NOMO-1 treated with dmso at 0.1 percent for 144 hours (cell line): ENCODE results near the gene MYL5.
A peak's percentile ranks its signal among the peaks of the same experiment; 100 is the strongest.
"Not testable (repeated sequence)": the region's sequence is repeated elsewhere in the genome, so short reads cannot be mapped to it uniquely, and the experiment has no call there.

Experiments used
- DNase-seq: peaks from one replicate; lab custom pipeline; 2025; ENCODE audit not compliant: unreplicated experiment; lab: John Stamatoyannopoulos, UW

MYL5 gene

GRCh38 chr4:683982-684622, 9.8 kb downstream of the MYL5 start:
- DNase-seq, result no peak

GRCh38 chr4:684623-685327, 10.4 kb downstream of the MYL5 start:
- DNase-seq, result no peak

GRCh38 chr4:685679-686412, 11.5 kb downstream of the MYL5 start:
- DNase-seq, result no peak

GRCh38 chr4:686413-687040, 12.2 kb downstream of the MYL5 start:
- no peak for DNase-seq

- peak; percentile 80 for DNase-seq
These were observed 13.0 kb downstream of the MYL5 start for GRCh38 chr4:687048-687970.

GRCh38 chr4:687971-688853, 13.9 kb downstream of the MYL5 start:
- DNase-seq, result no peak

GRCh38 chr4:688854-689681, 14.7 kb downstream of the MYL5 start, which contains the start of gene SLC49A3:
Gene SLC49A3, minus strand, starts transcription at chr4:689151. Its CDS starts 24 bp downstream, at chr4:689127.
- DNase-seq, result peak; percentile 30

GRCh38 chr4:689723-690122, 15.4 kb downstream of the MYL5 start:
- no peak for DNase-seq

- DNase-seq, result no peak
These were observed 18.6 kb downstream of the MYL5 start for GRCh38 chr4:692771-693554.

GRCh38 chr4:694341-694940, 20.1 kb downstream of the MYL5 start:
- DNase-seq, result not testable (repeated sequence)

- no peak for DNase-seq
These were observed 25.7 kb downstream of the MYL5 start for GRCh38 chr4:699816-700580.

- no peak for DNase-seq
These were observed 26.4 kb downstream of the MYL5 start for GRCh38 chr4:700587-701264.

- no peak for DNase-seq
These were observed 28.3 kb downstream of the MYL5 start for GRCh38 chr4:702618-703048.

- DNase-seq, result no peak
These were observed 29.2 kb downstream of the MYL5 start for GRCh38 chr4:703336-704197.
